WTC11 (cell line): ENCODE results near the gene NCS1. TPM values are rescaled to one million over a fixed set of nuclear protein-coding genes. Genes with fewer than 3 reads are reported as not detected.

Experiments
- ATAC-seq: fragments of 200-7000 bp; cut with Tn5 transposase; 2 replicates; pipeline ENCODE4 v1.10.0; 2021; ENCODE audit warnings: mild to moderate bottlenecking, moderate library complexity
- CTCF ChIA-PET: fragments of 300-600 bp; sonication (Branson Sonifier 250); formaldehyde crosslinking; loops from one replicate; lab custom pipeline; 2021; ENCODE audit warnings: antibody characterized with exemption; lab: Charles Lee
- POLR2A ChIA-PET: fragments of 350-600 bp; sonication (Branson Sonifier 250); formaldehyde crosslinking; loops from one replicate; lab custom pipeline; 2021; ENCODE audit warnings: antibody characterized with exemption; lab: Charles Lee
- DNase-seq: peaks from one replicate; pipeline ENCODE4 v3.0.0; 2021; ENCODE audit warnings: low spot score
- H3K27ac Mint-ChIP-seq: 2 replicates; pipeline ENCODE4 v1.8.0; 2021; ENCODE audit warnings: mixed read lengths
- H3K27me3 Mint-ChIP-seq: 2 replicates; pipeline ENCODE4 v1.8.0; 2021; ENCODE audit warnings: low read depth, mild to moderate bottlenecking, moderate library complexity, mixed read lengths
- H3K36me3 Mint-ChIP-seq: 2 replicates; pipeline ENCODE4 v1.8.0; 2021; ENCODE audit warnings: mixed read lengths
- H3K4me1 Mint-ChIP-seq: 2 replicates; pipeline ENCODE4 v1.8.0; 2022; ENCODE audit warnings: mixed read lengths
- H3K4me3 Mint-ChIP-seq: 2 replicates; pipeline ENCODE4 v1.8.0; 2021; ENCODE audit warnings: mild to moderate bottlenecking, moderate library complexity, mixed read lengths
- H3K9me3 Mint-ChIP-seq: 2 replicates; pipeline ENCODE4 v1.8.0; 2021; ENCODE audit warnings: mixed read lengths
- E2F4 ChIP-seq: sonication (generic); formaldehyde crosslinking; IDR thresholded peaks from 2 replicates; pipeline ENCODE4 v1.8.1; 2022; ENCODE audit warnings: low read depth, mild to moderate bottlenecking, moderate library complexity, missing genetic modification reagents, borderline replicate concordance
- FOXP1 ChIP-seq: sonication (generic); formaldehyde crosslinking; IDR thresholded peaks from 2 replicates; pipeline ENCODE4 v1.8.0; 2022; ENCODE audit warnings: missing genetic modification reagents, mild to moderate bottlenecking, moderate library complexity, borderline replicate concordance
- HMGXB4 ChIP-seq: sonication (generic); formaldehyde crosslinking; IDR thresholded peaks from 2 replicates; pipeline ENCODE4 v1.8.1; 2023; ENCODE audit warnings: mild to moderate bottlenecking, moderate library complexity, missing genetic modification reagents
- IRF2 ChIP-seq: sonication (generic); formaldehyde crosslinking; IDR thresholded peaks from 2 replicates; pipeline ENCODE4 v1.8.0; 2022; ENCODE audit warnings: low read depth, missing genetic modification reagents, borderline replicate concordance
- MXD4 ChIP-seq: fragments of 250-450 bp; sonication (Bioruptor Pico); IDR thresholded peaks from 2 replicates; pipeline ENCODE4 v1.8.0; 2021; ENCODE audit warnings: mild to moderate bottlenecking, moderate library complexity, borderline replicate concordance
- SMAD3 ChIP-seq: sonication (generic); formaldehyde crosslinking; IDR thresholded peaks from 2 replicates; pipeline ENCODE4 v1.8.0; 2022; ENCODE audit warnings: missing genetic modification reagents, mild to moderate bottlenecking, borderline replicate concordance
- SOX15 ChIP-seq: fragments of 250-450 bp; sonication (Bioruptor Pico); IDR thresholded peaks from 2 replicates; pipeline ENCODE4 v1.9.0; 2021; ENCODE audit warnings: mild to moderate bottlenecking
- TEAD4 ChIP-seq: sonication (generic); formaldehyde crosslinking; IDR thresholded peaks from 2 replicates; pipeline ENCODE4 v1.8.0; 2022; ENCODE audit warnings: mild to moderate bottlenecking, missing genetic modification reagents
- TP53 ChIP-seq: sonication (generic); formaldehyde crosslinking; IDR thresholded peaks from 2 replicates; pipeline ENCODE4 v1.8.1; 2023; ENCODE audit warnings: mild to moderate bottlenecking, missing genetic modification reagents
- ZNF138 ChIP-seq: sonication (generic); formaldehyde crosslinking; conservative IDR thresholded peaks from 2 replicates; pipeline ENCODE4 v1.8.1; 2022; ENCODE audit warnings: mild to moderate bottlenecking, moderate library complexity, missing genetic modification reagents
- ZNF532 ChIP-seq: fragments of 250-450 bp; sonication (Bioruptor Pico); IDR thresholded peaks from 2 replicates; pipeline ENCODE4 v1.9.0; 2021; ENCODE audit warnings: mild to moderate bottlenecking, borderline replicate concordance
- total RNA-seq: library from RNA; stranded (reverse); gene quantifications from 3 replicates; pipeline ENCODE4 v1.2.3, GENCODE V29; 2021
- TF ChIP-seq, protein P1 (sequence below): sonication (generic); formaldehyde crosslinking; IDR thresholded peaks from 2 replicates; pipeline ENCODE4 v1.8.1; 2023; ENCODE audit warnings: mild to moderate bottlenecking, missing genetic modification reagents, borderline replicate concordance
- TF ChIP-seq, protein P2 (sequence below): fragments of 250-450 bp; sonication (Bioruptor Pico); IDR thresholded peaks from 2 replicates; pipeline ENCODE4 v1.8.0; 2021; ENCODE audit warnings: mild to moderate bottlenecking
- TF ChIP-seq, protein P3 (sequence below): sonication (generic); formaldehyde crosslinking; IDR thresholded peaks from 2 replicates; pipeline ENCODE4 v1.8.1; 2023; ENCODE audit warnings: mild to moderate bottlenecking, missing genetic modification reagents, moderate library complexity
- TF ChIP-seq, protein P4 (sequence below): fragments of 250-450 bp; sonication (Bioruptor Pico); IDR thresholded peaks from 2 replicates; pipeline ENCODE4 v1.9.0; 2021; ENCODE audit warnings: mild to moderate bottlenecking

The NCS1 gene
- total RNA-seq, 1 experiment from 2014 or later: 32.4 TPM

DNA sequence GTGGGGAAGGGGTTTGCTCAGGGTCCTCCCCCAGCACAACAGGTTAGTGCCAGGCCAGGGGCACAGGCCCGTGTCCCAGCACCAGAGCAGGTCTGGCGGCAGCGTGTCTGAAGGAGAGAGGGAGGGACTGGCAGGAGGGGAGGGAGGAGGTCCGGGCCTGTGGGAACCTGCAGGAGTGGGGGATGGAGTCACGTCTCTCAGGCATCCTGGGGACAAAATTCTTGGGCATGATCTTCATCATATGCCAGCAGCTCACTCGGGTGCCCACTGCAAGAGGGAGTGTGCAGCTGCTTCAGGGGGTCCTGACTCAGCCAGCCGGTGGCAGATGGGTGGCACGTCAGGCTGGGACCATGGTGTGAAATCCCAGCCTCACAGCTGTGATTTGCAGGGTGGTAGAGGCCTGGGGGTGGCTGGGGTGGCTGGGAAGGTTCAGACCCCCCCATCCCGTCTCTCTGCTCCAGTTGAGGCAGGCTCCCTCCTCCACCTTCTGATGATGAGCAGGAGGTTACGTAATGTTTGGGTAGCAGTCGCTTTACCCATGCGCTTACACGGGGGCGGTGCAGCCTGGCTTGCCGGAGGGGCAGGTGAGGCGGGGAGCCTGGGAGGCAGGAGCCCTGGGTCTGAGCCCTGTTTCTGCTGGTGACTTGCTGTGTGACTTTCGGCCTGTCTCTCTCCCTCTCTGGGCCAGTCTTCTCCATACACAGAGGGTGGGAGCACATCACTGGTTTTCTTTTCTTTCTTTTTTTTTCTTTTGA lies 40.5 kb downstream of the NCS1 start:
- ATAC-seq: no peak
- Mint-ChIP-seq H3K27me3 (no peaks in the 10 kb centered on the region), H3K4me3 (no peak overlapping the region), H3K36me3 (no peaks in the 10 kb centered on the region), H3K27ac (peak overlapping the region; percentile 58)
- CTCF ChIA-PET: interaction anchor here (2.0 kb wide), 1 partner anchor 102 kb away, joined by 6 read pairs; no protein-coding TSS in a partner anchor
- POLR2A ChIA-PET: no interaction called here
- no peak for DNase-seq
- TF ChIP-seq FOXP1 (no peak), TEAD4 (no peak), SMAD3 (CRISPR knock-in tag) (no peak), ZNF138 (CRISPR knock-in tag) (no peak), SOX15 (CRISPR knock-in tag) (no peak), TP53 (CRISPR knock-in tag) (no peak), ZNF532 (CRISPR knock-in tag) (no peak), E2F4 (no peak), HMGXB4 (no peak)
- TF ChIP-seq, protein P1, sequence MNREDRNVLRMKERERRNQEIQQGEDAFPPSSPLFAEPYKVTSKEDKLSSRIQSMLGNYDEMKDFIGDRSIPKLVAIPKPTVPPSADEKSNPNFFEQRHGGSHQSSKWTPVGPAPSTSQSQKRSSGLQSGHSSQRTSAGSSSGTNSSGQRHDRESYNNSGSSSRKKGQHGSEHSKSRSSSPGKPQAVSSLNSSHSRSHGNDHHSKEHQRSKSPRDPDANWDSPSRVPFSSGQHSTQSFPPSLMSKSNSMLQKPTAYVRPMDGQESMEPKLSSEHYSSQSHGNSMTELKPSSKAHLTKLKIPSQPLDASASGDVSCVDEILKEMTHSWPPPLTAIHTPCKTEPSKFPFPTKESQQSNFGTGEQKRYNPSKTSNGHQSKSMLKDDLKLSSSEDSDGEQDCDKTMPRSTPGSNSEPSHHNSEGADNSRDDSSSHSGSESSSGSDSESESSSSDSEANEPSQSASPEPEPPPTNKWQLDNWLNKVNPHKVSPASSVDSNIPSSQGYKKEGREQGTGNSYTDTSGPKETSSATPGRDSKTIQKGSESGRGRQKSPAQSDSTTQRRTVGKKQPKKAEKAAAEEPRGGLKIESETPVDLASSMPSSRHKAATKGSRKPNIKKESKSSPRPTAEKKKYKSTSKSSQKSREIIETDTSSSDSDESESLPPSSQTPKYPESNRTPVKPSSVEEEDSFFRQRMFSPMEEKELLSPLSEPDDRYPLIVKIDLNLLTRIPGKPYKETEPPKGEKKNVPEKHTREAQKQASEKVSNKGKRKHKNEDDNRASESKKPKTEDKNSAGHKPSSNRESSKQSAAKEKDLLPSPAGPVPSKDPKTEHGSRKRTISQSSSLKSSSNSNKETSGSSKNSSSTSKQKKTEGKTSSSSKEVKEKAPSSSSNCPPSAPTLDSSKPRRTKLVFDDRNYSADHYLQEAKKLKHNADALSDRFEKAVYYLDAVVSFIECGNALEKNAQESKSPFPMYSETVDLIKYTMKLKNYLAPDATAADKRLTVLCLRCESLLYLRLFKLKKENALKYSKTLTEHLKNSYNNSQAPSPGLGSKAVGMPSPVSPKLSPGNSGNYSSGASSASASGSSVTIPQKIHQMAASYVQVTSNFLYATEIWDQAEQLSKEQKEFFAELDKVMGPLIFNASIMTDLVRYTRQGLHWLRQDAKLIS: no peak
- TF ChIP-seq, all 79 proteins: peak for 0
- H3K4me1 Mint-ChIP-seq: peaks cover 46% of the 10 kb centered on the region
- H3K9me3 Mint-ChIP-seq: no peaks in the 10 kb centered on the region

- DNase-seq: peak; percentile 71
- ChIA-PET CTCF (interaction anchor here (0.6 to 2.0 kb wide), 4 partner anchors 20 to 662 kb away, joined by 4 to 6 read pairs (median 4); no protein-coding TSS in a partner anchor), POLR2A (no interaction called here)
- H3K4me1 Mint-ChIP-seq: peaks cover 35% of the 10 kb centered on the region
- peak; percentile 87 for ATAC-seq
- no peaks in the 10 kb centered on the region for H3K27me3 Mint-ChIP-seq
- TF ChIP-seq, protein P2, sequence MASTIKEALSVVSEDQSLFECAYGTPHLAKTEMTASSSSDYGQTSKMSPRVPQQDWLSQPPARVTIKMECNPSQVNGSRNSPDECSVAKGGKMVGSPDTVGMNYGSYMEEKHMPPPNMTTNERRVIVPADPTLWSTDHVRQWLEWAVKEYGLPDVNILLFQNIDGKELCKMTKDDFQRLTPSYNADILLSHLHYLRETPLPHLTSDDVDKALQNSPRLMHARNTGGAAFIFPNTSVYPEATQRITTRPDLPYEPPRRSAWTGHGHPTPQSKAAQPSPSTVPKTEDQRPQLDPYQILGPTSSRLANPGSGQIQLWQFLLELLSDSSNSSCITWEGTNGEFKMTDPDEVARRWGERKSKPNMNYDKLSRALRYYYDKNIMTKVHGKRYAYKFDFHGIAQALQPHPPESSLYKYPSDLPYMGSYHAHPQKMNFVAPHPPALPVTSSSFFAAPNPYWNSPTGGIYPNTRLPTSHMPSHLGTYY: no peak
- TF ChIP-seq, protein P3, sequence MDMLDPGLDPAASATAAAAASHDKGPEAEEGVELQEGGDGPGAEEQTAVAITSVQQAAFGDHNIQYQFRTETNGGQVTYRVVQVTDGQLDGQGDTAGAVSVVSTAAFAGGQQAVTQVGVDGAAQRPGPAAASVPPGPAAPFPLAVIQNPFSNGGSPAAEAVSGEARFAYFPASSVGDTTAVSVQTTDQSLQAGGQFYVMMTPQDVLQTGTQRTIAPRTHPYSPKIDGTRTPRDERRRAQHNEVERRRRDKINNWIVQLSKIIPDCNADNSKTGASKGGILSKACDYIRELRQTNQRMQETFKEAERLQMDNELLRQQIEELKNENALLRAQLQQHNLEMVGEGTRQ (CRISPR knock-in tag): peak; percentile 34; the same call in 1 of the 2 replicates
- TF ChIP-seq MXD4 (CRISPR knock-in tag) (no peak), IRF2 (CRISPR knock-in tag) (no peak)
- TF ChIP-seq, protein P4, sequence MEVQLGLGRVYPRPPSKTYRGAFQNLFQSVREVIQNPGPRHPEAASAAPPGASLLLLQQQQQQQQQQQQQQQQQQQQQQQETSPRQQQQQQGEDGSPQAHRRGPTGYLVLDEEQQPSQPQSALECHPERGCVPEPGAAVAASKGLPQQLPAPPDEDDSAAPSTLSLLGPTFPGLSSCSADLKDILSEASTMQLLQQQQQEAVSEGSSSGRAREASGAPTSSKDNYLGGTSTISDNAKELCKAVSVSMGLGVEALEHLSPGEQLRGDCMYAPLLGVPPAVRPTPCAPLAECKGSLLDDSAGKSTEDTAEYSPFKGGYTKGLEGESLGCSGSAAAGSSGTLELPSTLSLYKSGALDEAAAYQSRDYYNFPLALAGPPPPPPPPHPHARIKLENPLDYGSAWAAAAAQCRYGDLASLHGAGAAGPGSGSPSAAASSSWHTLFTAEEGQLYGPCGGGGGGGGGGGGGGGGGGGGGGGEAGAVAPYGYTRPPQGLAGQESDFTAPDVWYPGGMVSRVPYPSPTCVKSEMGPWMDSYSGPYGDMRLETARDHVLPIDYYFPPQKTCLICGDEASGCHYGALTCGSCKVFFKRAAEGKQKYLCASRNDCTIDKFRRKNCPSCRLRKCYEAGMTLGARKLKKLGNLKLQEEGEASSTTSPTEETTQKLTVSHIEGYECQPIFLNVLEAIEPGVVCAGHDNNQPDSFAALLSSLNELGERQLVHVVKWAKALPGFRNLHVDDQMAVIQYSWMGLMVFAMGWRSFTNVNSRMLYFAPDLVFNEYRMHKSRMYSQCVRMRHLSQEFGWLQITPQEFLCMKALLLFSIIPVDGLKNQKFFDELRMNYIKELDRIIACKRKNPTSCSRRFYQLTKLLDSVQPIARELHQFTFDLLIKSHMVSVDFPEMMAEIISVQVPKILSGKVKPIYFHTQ (CRISPR knock-in tag): no peak
- H3K9me3 Mint-ChIP-seq: no peaks in the 10 kb centered on the region
- peaks cover 7% of the 10 kb centered on the region for H3K36me3 Mint-ChIP-seq
- peak overlapping the region; percentile 87 for H3K27ac Mint-ChIP-seq
- H3K4me3 Mint-ChIP-seq: no peak overlapping the region
Observed at GRCh38 chr9:130213911-130214761, 41.9 kb downstream of the NCS1 start.
